Effector CD8-positive, alpha-beta T cell (primary cell): ENCODE results near the gene BPIFB6.

Source experiments
- DNase-seq: peaks from one replicate; lab custom pipeline; 2025; lab: John Stamatoyannopoulos, UW
- total RNA-seq, 4 experiments: gene quantifications; one replicate each; lab custom pipeline; 2026; lab: John Stamatoyannopoulos, UW

The BPIFB6 gene
- total RNA-seq: 0 reads per million in 4 experiments

GRCh38 chr20:33031531-33031930 is at the start of gene BPIFB6:
Gene BPIFB6 (plus strand): TSS chr20:33031648. CDS start chr20:33031648, 0 bp downstream.
- no peak for DNase-seq

- no peak for DNase-seq
Measured at GRCh38 chr20:32982617-32983458, 48.6 kb upstream of the BPIFB6 start.

- no peak for DNase-seq
Measured at GRCh38 chr20:32983459-32984112, 47.9 kb upstream of the BPIFB6 start.

- DNase-seq: no peak
Measured at GRCh38 chr20:32984196-32984595, 47.3 kb upstream of the BPIFB6 start.

DNA sequence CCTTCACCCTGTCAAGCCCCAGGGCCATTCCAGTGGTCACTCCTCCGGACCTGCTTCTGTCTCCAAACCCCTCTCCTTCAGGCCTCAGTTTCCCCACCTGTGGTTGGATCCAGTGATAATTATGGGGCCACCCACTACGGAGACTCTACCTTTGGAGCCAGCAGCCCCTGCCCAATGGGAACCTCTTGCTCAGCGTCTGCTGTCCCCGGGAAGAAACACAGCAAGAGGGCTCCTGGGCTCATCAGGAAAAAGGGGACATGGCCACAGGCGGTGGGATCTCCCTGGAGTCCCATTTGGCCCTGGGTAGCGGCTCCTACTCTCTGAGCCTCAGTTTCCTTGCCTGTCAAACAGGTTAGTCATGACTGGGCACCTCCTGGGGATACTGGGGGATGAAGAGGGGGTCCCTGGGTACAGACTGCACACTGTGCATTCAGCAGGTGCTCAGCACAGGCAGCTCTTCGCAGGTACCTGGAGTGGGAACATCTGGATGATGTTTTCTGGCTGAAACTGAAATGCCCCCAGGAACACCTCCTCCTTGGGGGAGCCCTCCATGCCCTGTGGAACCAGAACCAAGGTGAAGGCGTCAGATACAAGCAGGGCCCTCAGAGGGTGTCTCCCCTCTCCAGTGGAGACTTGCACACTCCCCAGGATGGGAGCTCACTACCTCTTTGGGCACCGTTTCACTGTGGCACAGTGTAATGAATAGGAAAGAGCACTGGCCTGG is 46.7 kb upstream of the BPIFB6 start:
- DNase-seq: no peak

- DNase-seq: no peak
Measured at GRCh38 chr20:32985596-32985995, 45.9 kb upstream of the BPIFB6 start.

- no peak for DNase-seq
Measured at GRCh38 chr20:32986331-32986966, 45.0 kb upstream of the BPIFB6 start.

DNA sequence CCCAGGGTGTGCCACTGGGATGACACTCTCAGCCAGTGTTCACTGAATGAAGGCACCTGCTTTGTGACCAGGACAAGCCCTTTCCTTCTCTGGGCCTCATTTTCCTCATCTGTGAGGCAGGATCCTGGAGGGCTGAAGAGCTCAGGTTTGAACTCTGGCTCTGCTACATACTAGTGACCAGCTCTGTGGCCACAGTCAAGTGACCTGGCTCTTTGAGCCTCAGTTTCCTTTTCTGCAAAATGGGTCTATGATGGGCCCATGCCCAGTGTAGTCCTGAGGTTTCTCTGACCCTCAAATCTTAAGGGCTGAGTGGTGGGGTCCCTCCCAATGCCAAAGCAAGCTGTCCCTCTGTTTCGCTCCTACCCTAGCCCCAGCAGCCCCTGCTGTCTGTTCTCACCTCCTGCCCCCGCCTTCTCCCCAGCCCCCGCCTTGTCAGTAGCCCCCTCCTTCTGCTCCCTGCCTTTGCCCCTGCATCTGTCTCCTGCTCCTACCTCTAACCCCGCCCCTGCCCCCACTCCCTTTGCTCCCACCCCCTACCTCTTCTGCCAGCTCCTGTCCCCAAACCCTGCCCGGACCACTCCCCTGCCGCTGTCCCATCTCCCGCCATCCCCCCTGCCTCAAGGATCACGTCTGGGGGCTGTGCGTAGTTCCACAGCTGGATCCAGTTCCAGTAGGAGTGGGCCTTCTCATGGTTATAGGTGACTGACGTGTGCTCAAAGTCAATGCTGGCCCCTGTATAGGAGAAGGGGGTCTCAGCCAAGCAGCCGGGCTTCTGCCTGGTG is 44.2 kb upstream of the BPIFB6 start:
- no peak for DNase-seq

GRCh38 chr20:32988008-32988407 is 43.4 kb upstream of the BPIFB6 start:
- no peak for DNase-seq

- no peak for DNase-seq
Measured at GRCh38 chr20:32989507-32990283, 41.8 kb upstream of the BPIFB6 start.

DNA sequence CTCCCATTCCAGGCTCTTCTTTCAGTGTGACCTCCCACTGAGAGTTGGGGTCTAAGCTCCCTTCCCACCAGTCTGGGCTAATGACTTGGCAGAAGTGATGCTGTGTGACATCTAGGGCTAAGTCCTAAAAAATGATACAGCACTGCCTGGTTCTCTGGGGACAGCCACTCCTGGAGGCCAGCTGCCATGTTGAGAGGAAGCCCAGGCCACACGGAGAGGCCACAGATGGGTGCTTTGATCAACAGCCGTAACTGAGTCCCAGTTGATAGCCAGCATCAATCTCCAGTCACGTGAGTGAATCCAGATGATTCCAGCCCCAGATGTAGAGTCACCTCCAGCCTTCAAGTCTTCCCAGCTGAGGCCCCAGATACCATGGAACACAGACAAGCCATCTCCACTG is 41.0 kb upstream of the BPIFB6 start:
- DNase-seq: no peak

- DNase-seq: no peak
Measured at GRCh38 chr20:32991383-32991782, 40.1 kb upstream of the BPIFB6 start.

GRCh38 chr20:32991792-32992641 is 39.4 kb upstream of the BPIFB6 start:
- no peak for DNase-seq

DNA sequence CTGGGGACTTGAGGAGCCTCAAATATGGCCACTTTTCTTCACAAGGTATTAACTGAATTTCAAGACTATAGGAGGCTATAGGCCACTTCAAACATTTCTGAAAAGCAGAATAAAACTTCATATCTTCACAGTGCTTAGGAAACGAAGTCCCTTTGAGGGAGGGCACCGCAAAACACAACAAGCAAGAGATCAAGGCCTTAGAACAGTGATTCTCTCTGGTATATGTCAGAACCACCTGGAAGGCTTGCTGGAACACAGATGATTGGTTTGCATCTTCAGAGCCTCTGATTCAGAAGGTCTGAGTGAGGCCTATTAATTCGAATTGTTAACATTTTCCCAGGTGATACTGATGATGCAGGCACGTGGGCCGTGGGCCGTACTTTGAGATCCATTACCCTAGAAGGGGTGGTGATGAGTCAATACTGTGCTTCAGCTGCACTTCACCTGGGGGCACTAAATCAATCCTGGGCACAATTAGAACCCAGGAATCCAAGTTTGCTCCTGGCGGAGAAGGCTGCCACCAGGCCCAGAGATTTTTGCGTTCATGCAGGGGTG is 37.9 kb upstream of the BPIFB6 start:
- no peak for DNase-seq

DNA sequence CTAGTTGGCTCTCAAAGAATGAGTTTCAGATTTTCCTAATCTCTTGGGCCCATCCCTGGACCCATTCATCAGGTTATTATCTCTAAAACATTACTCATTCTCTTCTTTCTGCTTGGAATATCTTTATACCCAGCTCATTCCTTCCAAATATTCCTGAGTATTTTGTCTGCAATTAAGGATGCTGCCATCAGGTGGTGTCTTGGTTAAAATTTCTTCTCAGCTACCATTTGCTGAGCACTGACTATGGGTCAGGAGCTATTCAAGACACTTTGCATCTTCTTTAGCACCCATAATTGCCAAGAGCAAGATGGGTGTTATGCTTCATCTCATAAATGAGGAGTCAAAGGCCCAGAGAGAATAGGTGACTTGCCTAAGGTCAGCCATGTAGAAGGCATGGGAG is 35.6 kb upstream of the BPIFB6 start:
- DNase-seq: no peak

- no peak for DNase-seq
Measured at GRCh38 chr20:32997431-32997830, 34.0 kb upstream of the BPIFB6 start.

GRCh38 chr20:32999603-33000250 is 31.7 kb upstream of the BPIFB6 start:
- no peak for DNase-seq

DNA sequence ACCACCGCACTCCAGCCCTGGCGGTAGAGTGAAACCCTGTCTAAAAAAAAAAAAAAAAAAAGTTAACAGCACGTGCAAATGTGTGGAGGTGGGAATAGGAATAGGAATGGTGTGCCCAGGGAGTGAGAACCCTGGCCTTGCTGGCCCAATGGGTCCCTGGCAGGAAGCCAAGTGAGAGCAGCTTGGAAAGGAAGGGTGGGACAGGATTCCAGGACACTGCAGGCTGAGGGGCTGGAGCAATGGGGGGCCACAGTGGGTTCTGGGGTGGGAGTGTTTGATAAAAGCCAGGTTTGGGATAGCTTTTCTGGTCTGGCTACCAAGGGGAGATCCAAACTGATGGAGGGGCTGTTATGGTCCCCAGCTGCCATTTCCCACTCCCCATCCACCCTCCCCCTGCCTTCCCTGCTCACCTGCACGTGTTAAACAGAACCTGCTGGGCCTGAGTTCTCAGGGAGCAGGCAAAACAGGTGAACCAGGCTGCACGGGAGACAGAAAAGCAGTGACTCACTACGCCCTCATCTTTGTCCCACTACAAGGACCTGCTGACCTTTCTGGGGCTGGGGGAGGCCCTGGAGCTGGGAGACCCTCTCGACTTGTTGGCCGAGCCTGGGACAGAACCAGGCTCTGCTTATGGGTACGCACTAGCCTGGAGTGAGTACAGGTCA is 30.5 kb upstream of the BPIFB6 start:
- no peak for DNase-seq
